GM06990 (cell line): ENCODE data around the gene TNFAIP1.

Experiments used
- DNase-seq: peaks from one replicate; pipeline ENCODE4 v3.0.0-alpha.2; 2011; ENCODE audit not compliant: insufficient read length; ENCODE audit errors: extremely low read depth
- H3K27me3 ChIP-seq: replicated peaks from 2 replicates; pipeline ENCODE4 v1.6.0; 2011; ENCODE audit warnings: low read length; ENCODE audit not compliant: control insufficient read depth, insufficient read depth
- H3K36me3 ChIP-seq: 2 replicates; pipeline ENCODE4 v1.5.1; 2011; ENCODE audit warnings: low read length; ENCODE audit not compliant: control insufficient read depth, insufficient read depth
- H3K4me3 ChIP-seq: replicated peaks from 2 replicates; pipeline ENCODE4 v1.5.1; 2011; ENCODE audit warnings: low read depth, mild to moderate bottlenecking, control low read depth, low read length
- TF ChIP-seq, protein P1 (sequence below): IDR thresholded peaks from 2 replicates; pipeline ENCODE4 v1.5.1; 2011; ENCODE audit warnings: low read length, control low read depth, mild to moderate bottlenecking, inconsistent platforms; ENCODE audit not compliant: insufficient read depth, poor library complexity, severe bottlenecking

The TNFAIP1 gene

DNA sequence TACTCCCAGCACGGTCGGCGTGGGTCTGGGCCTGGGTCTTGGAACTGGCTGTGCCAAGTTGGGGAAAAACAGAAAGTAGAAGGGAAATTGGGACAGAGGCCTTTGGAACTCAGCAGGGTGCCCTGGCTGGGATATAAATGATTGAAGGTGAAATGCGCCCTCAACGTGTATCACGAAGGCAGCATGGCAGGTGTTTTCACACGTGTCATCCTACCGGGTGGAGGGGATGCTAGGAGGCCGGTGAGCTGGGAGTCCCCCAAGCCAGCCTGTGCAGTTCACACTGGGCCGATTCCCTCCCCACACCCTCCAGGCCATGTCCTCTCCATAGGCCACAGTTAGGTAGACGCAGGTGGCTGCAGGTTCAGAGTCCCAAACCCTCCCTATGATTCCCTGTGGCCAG is 6.0 kb downstream of the TNFAIP1 start:
- no peaks in the 10 kb centered on the region for H3K27me3 ChIP-seq
- DNase-seq: no peak
- peaks cover 38% of the 10 kb centered on the region for H3K36me3 ChIP-seq
- TF ChIP-seq, protein P1, sequence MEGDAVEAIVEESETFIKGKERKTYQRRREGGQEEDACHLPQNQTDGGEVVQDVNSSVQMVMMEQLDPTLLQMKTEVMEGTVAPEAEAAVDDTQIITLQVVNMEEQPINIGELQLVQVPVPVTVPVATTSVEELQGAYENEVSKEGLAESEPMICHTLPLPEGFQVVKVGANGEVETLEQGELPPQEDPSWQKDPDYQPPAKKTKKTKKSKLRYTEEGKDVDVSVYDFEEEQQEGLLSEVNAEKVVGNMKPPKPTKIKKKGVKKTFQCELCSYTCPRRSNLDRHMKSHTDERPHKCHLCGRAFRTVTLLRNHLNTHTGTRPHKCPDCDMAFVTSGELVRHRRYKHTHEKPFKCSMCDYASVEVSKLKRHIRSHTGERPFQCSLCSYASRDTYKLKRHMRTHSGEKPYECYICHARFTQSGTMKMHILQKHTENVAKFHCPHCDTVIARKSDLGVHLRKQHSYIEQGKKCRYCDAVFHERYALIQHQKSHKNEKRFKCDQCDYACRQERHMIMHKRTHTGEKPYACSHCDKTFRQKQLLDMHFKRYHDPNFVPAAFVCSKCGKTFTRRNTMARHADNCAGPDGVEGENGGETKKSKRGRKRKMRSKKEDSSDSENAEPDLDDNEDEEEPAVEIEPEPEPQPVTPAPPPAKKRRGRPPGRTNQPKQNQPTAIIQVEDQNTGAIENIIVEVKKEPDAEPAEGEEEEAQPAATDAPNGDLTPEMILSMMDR: no peak
- no peak overlapping the region for H3K4me3 ChIP-seq

- TF ChIP-seq, protein P1: no peak
- Histone ChIP-seq H3K36me3 (peaks cover 42% of the 10 kb centered on the region), H3K27me3 (no peaks in the 10 kb centered on the region), H3K4me3 (no peak overlapping the region)
- DNase-seq: no peak
Observed at GRCh38 chr17:28342313-28342712, 6.8 kb downstream of the TNFAIP1 start.

- DNase-seq: no peak
- no peak overlapping the region for H3K4me3 ChIP-seq
- H3K27me3 ChIP-seq: no peaks in the 10 kb centered on the region
- H3K36me3 ChIP-seq: peaks cover 51% of the 10 kb centered on the region
- TF ChIP-seq, protein P1: no peak
Observed at GRCh38 chr17:28343491-28343932, 8.0 kb downstream of the TNFAIP1 start.

DNA sequence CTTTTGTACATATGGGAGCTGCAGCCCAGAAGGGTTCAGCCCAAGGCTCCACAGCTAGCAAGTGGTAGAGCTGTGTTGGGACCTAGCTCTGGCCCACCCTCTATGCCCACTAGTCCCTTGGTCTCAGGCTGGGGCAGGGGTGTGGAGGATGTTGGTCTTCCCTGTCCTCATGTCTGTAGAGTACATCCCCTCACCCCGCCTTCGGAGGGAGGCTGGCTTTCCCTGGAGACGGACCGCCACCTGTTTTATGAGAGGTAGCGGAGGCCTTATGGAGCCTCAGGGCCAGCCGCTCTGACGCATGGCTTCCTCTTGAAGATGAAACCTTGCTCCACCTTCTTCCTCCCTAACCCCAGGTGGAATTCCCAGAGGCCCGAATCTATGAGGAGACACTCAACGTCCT is 8.4 kb downstream of the TNFAIP1 start:
- Histone ChIP-seq H3K27me3 (no peaks in the 10 kb centered on the region), H3K36me3 (peaks cover 55% of the 10 kb centered on the region), H3K4me3 (no peak overlapping the region)
- DNase-seq: no peak
- TF ChIP-seq, protein P1: no peak

GRCh38 chr17:28344435-28344901 is 8.9 kb downstream of the TNFAIP1 start:
- Histone ChIP-seq H3K4me3 (no peak overlapping the region), H3K27me3 (no peaks in the 10 kb centered on the region), H3K36me3 (peaks cover 54% of the 10 kb centered on the region)
- TF ChIP-seq, protein P1: no peak
- no peak for DNase-seq

GRCh38 chr17:28345419-28346198 is 10.0 kb downstream of the TNFAIP1 start:
- Histone ChIP-seq H3K27me3 (no peaks in the 10 kb centered on the region), H3K36me3 (peaks cover 49% of the 10 kb centered on the region)
- DNase-seq: no peak

More at GRCh38 chr17:28345419-28346198, 10.0 kb downstream of the TNFAIP1 start:
- H3K4me3 ChIP-seq: no peak overlapping the region
- TF ChIP-seq, protein P1: no peak
